Muscle of back (tissue), 13 donors: ENCODE results near the gene CRNKL1. TPM values are rescaled to one million over a fixed set of nuclear protein-coding genes. Genes with fewer than 3 reads are reported as not detected.

Experiments used
- DNase-seq, 3 donors: peaks; one replicate each; pipeline versions ENCODE4 v3.0.0 to v3.0.0-alpha.2; 2013
- long read RNA-seq, 9 donors: transcript quantifications; one replicate each; lab custom pipeline, GENCODE V29; 2026
- polyA plus RNA-seq, 10 donors: library from polyadenylated mRNA; unstranded; fragments of 120-200 nt; gene quantifications; one replicate each; pipeline ENCODE4 v1.2.1, GENCODE V29; 2013; ENCODE audit not compliant: insufficient read length in 10 of 10

CRNKL1 gene
- 10 to 100 TPM; 19.1 to 26.9 (median 23.6) TPM for polyA plus RNA-seq
- long read RNA-seq, donor 1, full-length matches to known transcripts: 7 of 15 reads
- long read RNA-seq, donor 1, partial matches to known transcripts: 8 of 15 reads
- long read RNA-seq, donor 1, other reads (novel, unspliced or antisense): 0 of 15 reads
- long read RNA-seq, donor 2, full-length matches to known transcripts: 1 of 1 reads
- long read RNA-seq, donor 2, partial matches to known transcripts: 0 of 1 reads
- long read RNA-seq, donor 2, other reads (novel, unspliced or antisense): 0 of 1 reads
- long read RNA-seq, donor 3: 0 reads
- long read RNA-seq, donor 4, full-length matches to known transcripts: 3 of 17 reads
- long read RNA-seq, donor 4, partial matches to known transcripts: 14 of 17 reads
- long read RNA-seq, donor 4, other reads (novel, unspliced or antisense): 0 of 17 reads
- long read RNA-seq, donor 5, full-length matches to known transcripts: 2 of 2 reads
- long read RNA-seq, donor 5, partial matches to known transcripts: 0 of 2 reads
- long read RNA-seq, donor 5, other reads (novel, unspliced or antisense): 0 of 2 reads
- long read RNA-seq, donor 6, full-length matches to known transcripts: 4 of 4 reads
- long read RNA-seq, donor 6, partial matches to known transcripts: 0 of 4 reads
- long read RNA-seq, donor 6, other reads (novel, unspliced or antisense): 0 of 4 reads
- long read RNA-seq, donor 7, partial matches to known transcripts: 13 of 13 reads
- long read RNA-seq, donor 7, other reads (novel, unspliced or antisense): 0 of 13 reads
- long read RNA-seq, donor 8, full-length matches to known transcripts: 2 of 2 reads
- long read RNA-seq, donor 8, partial matches to known transcripts: 0 of 2 reads
- long read RNA-seq, donor 8, other reads (novel, unspliced or antisense): 0 of 2 reads
- long read RNA-seq, donor 9, full-length matches to known transcripts: 2 of 2 reads
- long read RNA-seq, donor 9, partial matches to known transcripts: 0 of 2 reads
- long read RNA-seq, donor 9, other reads (novel, unspliced or antisense): 0 of 2 reads

GRCh38 chr20:20052074-20052970, at the start of gene CRNKL1, which contains the start of gene CFAP61:
CRNKL1 (minus strand) TSS chr20:20052466; CDS start chr20:20052342, 124 bp downstream.
CFAP61 (plus strand) TSS chr20:20052532; CDS start chr20:20056654, 4,122 bp downstream.
- peak; percentile 94 to 99 (median 98) for DNase-seq

- DNase-seq: no peak
Measured at GRCh38 chr20:20100881-20101280, 48.6 kb upstream of the CRNKL1 start.

DNA sequence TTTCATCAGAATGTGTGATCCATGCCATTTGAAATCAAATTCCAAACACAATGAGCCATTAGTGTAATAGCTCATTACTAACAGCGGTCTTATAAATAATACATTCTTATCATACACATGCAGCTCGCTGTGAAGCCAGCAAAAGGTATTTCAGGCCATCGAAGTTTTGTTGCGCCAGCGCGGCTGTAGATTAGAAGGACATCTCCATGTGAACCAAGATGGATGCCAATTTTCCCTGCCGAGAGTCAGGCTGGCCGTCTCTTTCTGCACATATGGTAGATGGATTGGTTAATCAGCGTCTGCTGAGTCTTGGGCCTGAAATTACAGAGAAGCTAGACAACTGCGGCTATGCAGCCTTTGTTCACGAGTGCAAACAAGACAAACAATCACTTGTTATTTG, 44.2 kb upstream of the CRNKL1 start:
- peak in 2 of 3 donors; percentile 33 to 37 for DNase-seq

DNA sequence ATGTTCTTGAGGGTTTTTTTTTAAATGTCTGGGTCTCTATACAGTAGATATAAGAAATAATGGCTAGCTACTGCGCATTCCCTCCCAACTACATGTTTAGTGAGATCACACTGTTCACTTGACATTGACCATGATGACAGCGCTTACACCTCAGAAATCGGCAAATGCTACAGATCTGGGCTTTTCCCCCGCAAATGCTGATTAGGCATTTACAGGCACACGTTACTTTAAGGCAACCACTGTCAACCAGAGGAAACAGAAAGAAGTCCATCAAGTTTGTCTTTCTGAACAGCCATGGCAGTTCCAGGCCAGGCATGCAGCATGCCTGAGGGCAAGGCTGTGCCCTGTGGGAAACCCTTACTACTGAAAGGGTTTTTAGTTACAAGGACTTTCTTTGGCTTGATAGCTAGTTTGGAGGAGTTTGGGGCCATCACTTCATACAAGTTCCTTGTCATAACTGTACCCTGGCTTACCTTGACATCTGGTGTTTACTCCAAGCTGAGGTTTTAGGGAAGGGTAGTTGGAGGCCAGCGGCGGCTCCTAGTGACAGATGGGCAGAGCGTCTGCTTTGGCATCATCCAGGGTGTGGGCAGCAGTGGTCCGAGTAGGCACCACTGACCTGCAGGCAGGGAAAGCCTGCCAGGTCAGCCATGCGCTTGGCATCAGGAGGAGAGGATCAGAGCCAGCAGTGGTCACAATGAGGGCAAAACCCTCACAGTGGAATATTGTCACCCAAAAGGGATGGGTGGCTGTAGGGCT, 43.0 kb upstream of the CRNKL1 start:
- no peak for DNase-seq

DNA sequence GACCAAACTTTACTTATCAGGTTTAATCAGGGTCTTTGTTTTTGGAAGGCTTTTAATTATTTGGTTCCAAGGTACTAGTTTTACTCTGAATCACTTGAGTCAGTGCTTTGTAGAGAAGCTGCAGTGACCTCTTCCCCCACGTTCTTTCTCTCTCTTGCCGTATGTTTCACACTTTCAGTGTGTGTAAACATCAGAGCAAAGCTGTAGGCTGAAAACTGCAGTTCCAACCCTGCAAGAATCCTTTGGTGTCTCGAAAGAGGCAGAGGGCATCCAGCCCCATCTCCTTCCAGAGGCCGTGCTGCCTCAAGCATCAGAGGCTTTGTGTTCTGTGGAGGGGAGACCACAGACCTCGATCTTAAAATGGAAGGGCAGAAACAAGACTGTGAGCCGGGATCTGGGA, 42.1 kb upstream of the CRNKL1 start:
- DNase-seq: no peak

- DNase-seq: peak in 2 of 3 donors; percentile 32 to 37
Measured at GRCh38 chr20:20092827-20093226, 40.6 kb upstream of the CRNKL1 start.

GRCh38 chr20:20089939-20090338, 37.7 kb upstream of the CRNKL1 start:
- DNase-seq: no peak

DNA sequence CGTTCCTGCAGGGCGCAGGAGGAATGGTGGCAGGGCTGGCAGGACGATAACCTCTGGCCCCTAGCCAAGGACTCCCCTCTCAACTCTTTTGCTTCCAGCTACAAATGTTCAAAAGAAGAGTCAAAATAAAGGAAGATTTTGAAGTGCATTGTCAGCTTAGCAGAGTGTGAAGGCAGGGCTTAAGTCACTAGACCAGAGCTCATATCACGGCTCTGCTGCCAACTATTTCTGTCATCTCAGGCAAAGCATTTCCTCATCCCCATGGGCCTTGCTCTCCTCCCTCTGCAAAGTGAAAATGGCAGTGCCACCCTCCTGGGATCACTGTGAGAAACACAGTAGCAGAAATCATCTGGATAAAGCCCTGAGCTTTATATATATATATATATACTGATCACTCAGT, 36.8 kb upstream of the CRNKL1 start:
- DNase-seq: peak in 1 of 3 donors; percentile 14

- DNase-seq: no peak
Measured at GRCh38 chr20:20085812-20086211, 33.5 kb upstream of the CRNKL1 start.

GRCh38 chr20:20085071-20085470, 32.8 kb upstream of the CRNKL1 start:
- peak in 2 of 3 donors; percentile 32 to 53 for DNase-seq

GRCh38 chr20:20084296-20084752, 32.1 kb upstream of the CRNKL1 start:
- DNase-seq: peak in 1 of 3 donors; percentile 60

DNA sequence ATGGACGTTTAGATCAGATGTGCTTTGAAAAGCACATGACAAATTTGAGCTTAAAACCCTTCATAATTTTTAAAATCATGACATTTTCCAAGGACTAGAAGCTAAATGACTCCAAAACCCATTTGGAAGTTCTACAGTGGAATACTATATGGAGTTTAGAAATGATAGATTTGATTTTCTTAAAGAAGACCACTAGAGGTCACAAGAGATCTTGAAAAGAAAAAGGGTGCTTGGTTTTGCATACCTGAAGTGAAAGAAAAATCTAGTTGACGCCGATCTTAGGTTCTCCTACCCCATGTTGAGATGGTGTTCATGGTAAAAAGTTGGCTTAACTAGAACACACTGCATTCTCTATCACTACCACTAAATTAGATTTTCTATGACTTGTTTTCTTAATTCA, 31.5 kb upstream of the CRNKL1 start:
- DNase-seq: no peak

GRCh38 chr20:20079102-20079784, 27.0 kb upstream of the CRNKL1 start:
- DNase-seq: no peak

- no peak for DNase-seq
Measured at GRCh38 chr20:20078041-20078440, 25.8 kb upstream of the CRNKL1 start.

- DNase-seq: peak in 2 of 3 donors; percentile 45 to 65
Measured at GRCh38 chr20:20076297-20077065, 24.2 kb upstream of the CRNKL1 start.

- no peak for DNase-seq
Measured at GRCh38 chr20:20075032-20075431, 22.8 kb upstream of the CRNKL1 start.

DNA sequence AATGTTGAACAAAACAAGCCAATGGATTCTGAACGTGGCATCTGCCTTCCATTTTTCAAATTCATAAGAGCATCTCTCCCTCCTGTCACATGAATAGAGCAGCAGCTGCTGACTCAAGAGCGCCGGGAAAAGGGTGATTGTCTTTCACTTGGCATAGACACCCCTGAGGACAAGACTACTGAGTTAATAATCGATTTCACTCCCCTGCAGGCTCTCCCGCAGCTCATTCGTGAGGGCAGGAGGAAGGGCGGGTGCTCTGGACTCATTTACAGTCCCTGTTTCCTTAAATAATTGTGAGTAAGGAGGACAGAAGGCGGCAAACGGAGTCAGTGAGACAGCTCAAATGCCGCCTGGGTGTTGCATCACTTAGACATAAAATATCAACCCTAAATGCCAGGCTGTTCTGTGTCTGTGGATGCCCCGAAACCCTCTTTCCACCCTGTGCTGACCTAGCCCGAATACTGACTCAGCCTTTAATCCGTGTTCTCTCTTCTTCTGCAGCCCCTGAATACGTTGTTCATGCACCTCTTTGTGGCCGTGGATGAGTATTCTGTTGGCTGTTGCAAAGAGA, 21.6 kb upstream of the CRNKL1 start:
- DNase-seq: no peak
